HL-60 (cell line): ENCODE data around the gene CTXN1.

Experiments used
- POLR2AphosphoS5 ChIP-seq: IDR thresholded peaks from 2 replicates; pipeline ENCODE4 v1.6.1; 2012; ENCODE audit warnings: low read depth
- REST ChIP-seq: IDR thresholded peaks from 2 replicates; pipeline ENCODE4 v1.6.1; 2012; ENCODE audit warnings: low read depth; ENCODE audit not compliant: insufficient replicate concordance
- SPI1 ChIP-seq: IDR thresholded peaks from 2 replicates; pipeline ENCODE4 v1.6.1; 2012; ENCODE audit warnings: low read depth, mild to moderate bottlenecking, borderline replicate concordance
- TF ChIP-seq, protein P1 (sequence below): IDR thresholded peaks from one replicate; pipeline ENCODE4 v1.5.1; 2011; ENCODE audit warnings: low read length, control low read depth, inconsistent platforms; ENCODE audit not compliant: insufficient read depth

DNA sequence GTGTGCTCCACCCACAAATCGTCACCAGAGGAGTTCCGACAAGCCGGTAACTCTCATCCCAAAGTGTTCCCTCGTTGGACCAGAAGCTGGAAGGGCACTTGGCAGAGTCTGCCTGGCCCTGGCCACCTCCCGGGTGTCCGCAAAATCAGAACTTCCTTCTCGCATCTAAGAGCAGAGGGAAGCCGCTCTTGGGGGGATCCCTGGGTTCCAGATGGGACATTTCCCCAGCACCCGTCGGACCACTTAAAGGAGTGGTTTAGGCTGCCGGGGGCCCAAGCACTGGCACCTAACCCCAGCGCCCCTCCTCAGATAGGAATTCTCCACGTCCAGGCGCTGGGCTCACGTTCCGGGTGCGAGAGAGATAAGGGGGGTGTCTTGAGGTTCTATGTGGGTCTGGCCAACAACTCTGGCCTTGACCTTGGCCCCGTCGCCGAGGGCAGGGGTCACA, 23.1 kb downstream of the CTXN1 start:
- TF ChIP-seq POLR2AphosphoS5 (no peak), SPI1 (no peak), REST (no peak)
- TF ChIP-seq, protein P1, sequence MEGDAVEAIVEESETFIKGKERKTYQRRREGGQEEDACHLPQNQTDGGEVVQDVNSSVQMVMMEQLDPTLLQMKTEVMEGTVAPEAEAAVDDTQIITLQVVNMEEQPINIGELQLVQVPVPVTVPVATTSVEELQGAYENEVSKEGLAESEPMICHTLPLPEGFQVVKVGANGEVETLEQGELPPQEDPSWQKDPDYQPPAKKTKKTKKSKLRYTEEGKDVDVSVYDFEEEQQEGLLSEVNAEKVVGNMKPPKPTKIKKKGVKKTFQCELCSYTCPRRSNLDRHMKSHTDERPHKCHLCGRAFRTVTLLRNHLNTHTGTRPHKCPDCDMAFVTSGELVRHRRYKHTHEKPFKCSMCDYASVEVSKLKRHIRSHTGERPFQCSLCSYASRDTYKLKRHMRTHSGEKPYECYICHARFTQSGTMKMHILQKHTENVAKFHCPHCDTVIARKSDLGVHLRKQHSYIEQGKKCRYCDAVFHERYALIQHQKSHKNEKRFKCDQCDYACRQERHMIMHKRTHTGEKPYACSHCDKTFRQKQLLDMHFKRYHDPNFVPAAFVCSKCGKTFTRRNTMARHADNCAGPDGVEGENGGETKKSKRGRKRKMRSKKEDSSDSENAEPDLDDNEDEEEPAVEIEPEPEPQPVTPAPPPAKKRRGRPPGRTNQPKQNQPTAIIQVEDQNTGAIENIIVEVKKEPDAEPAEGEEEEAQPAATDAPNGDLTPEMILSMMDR, result no peak
